Measurements from ENCODE around the gene VN1R5. TPM values are rescaled to one million over a fixed set of nuclear protein-coding genes. Genes with fewer than 3 reads are reported as not detected.

Gene VN1R5
- total and polyA plus RNA-seq, 2 of the 13 experiments (the other 11 are each of a cell fraction or from before 2014, with no cell fraction given): not detected

GRCh38 chr1:247210376-247211117, 45.3 kb upstream of the VN1R5 start (continued):
- no peak for TF ChIP-seq DZIP1 (CRISPR knock-in tag; IDR thresholded peaks at IDR 0.05)
- peak; percentile 73 for TF ChIP-seq TBX2 (CRISPR knock-in tag; IDR thresholded peaks at IDR 0.05; ENCODE audit: borderline replicate concordance)
- TF ChIP-seq HIVEP1 (CRISPR knock-in tag; IDR thresholded peaks at IDR 0.05): peak; percentile 50; the same call in 1 of the 2 replicates
- TF ChIP-seq ZBTB43 (CRISPR knock-in tag; conservative IDR thresholded peaks at IDR 0.05): no peak
- no peak for TF ChIP-seq FUBP1 (CRISPR knock-in tag; IDR thresholded peaks at IDR 0.05; ENCODE audit: borderline replicate concordance)
- no peak; the same call in 1 of the 2 replicates for TF ChIP-seq ARID5B (CRISPR knock-in tag; IDR thresholded peaks at IDR 0.05)
- TF ChIP-seq TBX3 (IDR thresholded peaks at IDR 0.05; ENCODE audit: borderline replicate concordance): no peak
- TF ChIP-seq ZFP82 (CRISPR knock-in tag; IDR thresholded peaks at IDR 0.05; ENCODE audit: borderline replicate concordance): no peak
- TF ChIP-seq ZNF841 (CRISPR knock-in tag; IDR thresholded peaks at IDR 0.05; ENCODE audit: borderline replicate concordance): no peak
- no peak for TF ChIP-seq NKX3-1 (CRISPR knock-in tag; IDR thresholded peaks at IDR 0.05)
- peak; percentile 57 for TF ChIP-seq BORCS8-MEF2B (CRISPR knock-in tag; IDR thresholded peaks at IDR 0.05)
- no peak for TF ChIP-seq KLF9 (CRISPR knock-in tag; IDR thresholded peaks at IDR 0.05; ENCODE audit: low read depth)
- no peak for TF ChIP-seq ZNF557 (CRISPR knock-in tag; IDR thresholded peaks at IDR 0.05)
- no peak for TF ChIP-seq ZNF556 (CRISPR knock-in tag; IDR thresholded peaks at IDR 0.05; ENCODE audit: borderline replicate concordance)
- no peak for TF ChIP-seq NFIB (CRISPR knock-in tag; IDR thresholded peaks at IDR 0.05; ENCODE audit: borderline replicate concordance)
- no peak for TF ChIP-seq PLSCR1 (CRISPR knock-in tag; IDR thresholded peaks at IDR 0.05; ENCODE audit: borderline replicate concordance)
- no peak for TF ChIP-seq TP53 (CRISPR knock-in tag; conservative IDR thresholded peaks at IDR 0.05)
- no peak for TF ChIP-seq CENPX (CRISPR knock-in tag; IDR thresholded peaks at IDR 0.05)
